Bronchial epithelial cell (primary cell): ENCODE data around the gene EDDM13. TPM values are rescaled to one million over a fixed set of nuclear protein-coding genes. Genes with fewer than 3 reads are reported as not detected.

Source experiments
- DNase-seq: peaks from one replicate; pipeline ENCODE4 v3.0.0-alpha.2; 2010; ENCODE audit warnings: low read depth
- FAIRE-seq: peaks from 2 replicates; lab custom pipeline; 2011; peaks lifted over from hg19 to GRCh38; lab: Jason Lieb, UNC
- H3K27me3 ChIP-seq: 2 replicates; pipeline ENCODE4 v1.5.1; 2011; ENCODE audit warnings: low read length; ENCODE audit not compliant: control insufficient read depth, insufficient read depth
- H3K36me3 ChIP-seq: 2 replicates; pipeline ENCODE4 v1.5.1; 2011; ENCODE audit warnings: low read length; ENCODE audit not compliant: control insufficient read depth, insufficient read depth
- H3K4me3 ChIP-seq: 2 replicates; pipeline ENCODE4 v1.5.1; 2011; ENCODE audit warnings: mild to moderate bottlenecking, low read depth, low read length, control low read depth
- CTCF ChIP-seq: IDR thresholded peaks from 2 replicates; pipeline ENCODE4 v1.5.1; 2011; ENCODE audit warnings: mild to moderate bottlenecking, moderate library complexity, low read length, control low read depth, inconsistent platforms; ENCODE audit not compliant: insufficient read depth, severe bottlenecking
- total RNA-seq: library from RNA; depleted of rRNA; stranded (reverse); fragments of >200 nt; gene quantifications from 2 replicates; pipeline ENCODE4 v1.2.1, GENCODE V29; 2014

EDDM13 gene
- total RNA-seq, 1 donor from 2014 or later, result not detected

- TF ChIP-seq CTCF, result no peak
- DNase-seq (no peak), FAIRE-seq (no peak)
- Histone ChIP-seq H3K27me3 (no peaks in the 10 kb centered on the region), H3K4me3 (no peak overlapping the region), H3K36me3 (peaks cover 2% of the 10 kb centered on the region)
Measured at GRCh38 chr19:56308792-56309191, 36.2 kb downstream of the EDDM13 start.

GRCh38 chr19:56309511-56310185, 37.1 kb downstream of the EDDM13 start:
- FAIRE-seq (no peak), DNase-seq (no peak)
- H3K4me3 ChIP-seq, result no peak overlapping the region

GRCh38 chr19:56310462-56310861, 37.9 kb downstream of the EDDM13 start:
- no peaks in the 10 kb centered on the region for H3K27me3 ChIP-seq
- no peak for TF ChIP-seq CTCF

More at GRCh38 chr19:56309511-56310185, 37.1 kb downstream of the EDDM13 start:
- TF ChIP-seq CTCF, result peak; percentile 85
- Histone ChIP-seq H3K27me3 (no peaks in the 10 kb centered on the region), H3K36me3 (peaks cover 2% of the 10 kb centered on the region)

GRCh38 chr19:56312342-56312741, 39.8 kb downstream of the EDDM13 start:
- Histone ChIP-seq H3K4me3 (no peak overlapping the region), H3K36me3 (peaks cover 2% of the 10 kb centered on the region), H3K27me3 (no peaks in the 10 kb centered on the region)
- DNase-seq, result no peak
- FAIRE-seq, result no peak
- TF ChIP-seq CTCF, result no peak

More at GRCh38 chr19:56310462-56310861, 37.9 kb downstream of the EDDM13 start:
- Histone ChIP-seq H3K36me3 (peaks cover 2% of the 10 kb centered on the region), H3K4me3 (no peak overlapping the region)
- DNase-seq, result no peak
- FAIRE-seq, result peak; percentile 13

- H3K36me3 ChIP-seq, result peaks cover 2% of the 10 kb centered on the region
- TF ChIP-seq CTCF, result no peak
- H3K27me3 ChIP-seq, result no peaks in the 10 kb centered on the region
- DNase-seq (no peak), FAIRE-seq (no peak)
- H3K4me3 ChIP-seq, result no peak overlapping the region
Measured at GRCh38 chr19:56312787-56313657, 40.5 kb downstream of the EDDM13 start.
